Muscle of leg (tissue), 11 donors: Measurements from ENCODE around the gene OSGIN1. TPM values are rescaled to one million over a fixed set of nuclear protein-coding genes. Genes with fewer than 3 reads are reported as not detected.
A peak's percentile ranks its signal among the peaks of the same experiment; 100 is the strongest.

Source experiments
- DNase-seq: peaks from one replicate; pipeline ENCODE4 v3.0.0; 2013
- H3K27ac ChIP-seq: one replicate; pipeline ENCODE4 v1.5.1; 2013; ENCODE audit warnings: mild to moderate bottlenecking, low read length, control low read depth
- H3K27me3 ChIP-seq: one replicate; pipeline ENCODE4 v1.6.1; 2013; ENCODE audit warnings: low read length; ENCODE audit not compliant: control insufficient read depth, insufficient read depth
- H3K36me3 ChIP-seq: one replicate; pipeline ENCODE4 v1.6.1; 2013; ENCODE audit warnings: low read length; ENCODE audit not compliant: control insufficient read depth, insufficient read depth
- H3K4me1 ChIP-seq: one replicate; pipeline ENCODE4 v1.6.1; 2013; ENCODE audit warnings: low read length; ENCODE audit not compliant: control insufficient read depth, insufficient read depth
- H3K4me3 ChIP-seq: one replicate; pipeline ENCODE4 v1.5.1; 2013; ENCODE audit warnings: low read length, control low read depth
- H3K9me3 ChIP-seq: replicated peaks from 2 replicates; pipeline ENCODE4 v1.6.1; 2013; ENCODE audit warnings: low read depth, low read length; ENCODE audit not compliant: control insufficient read depth
- WGBS: methylation state at CpG from one replicate; pipeline ENCODE4 v1.1.5; 2013; ENCODE audit warnings: missing lambda C conversion rate; ENCODE audit not compliant: insufficient coverage; 5-methylcytosine and 5-hydroxymethylcytosine counted together
- polyA plus RNA-seq, 8 donors: library from polyadenylated mRNA; unstranded; fragments of 120-200 nt; gene quantifications; one replicate each; pipeline versions ENCODE4 v1.2.1 to v1.2.3, GENCODE V29; 2013; ENCODE audit warnings: inconsistent platforms in 1 of 8, low replicate concordance in 1 of 8; ENCODE audit not compliant: insufficient read length in 8 of 8, insufficient read depth in 1 of 8
- total RNA-seq: library from RNA; stranded (reverse); fragments of 120-200 nt; gene quantifications from one replicate; pipeline ENCODE4 v1.2.4, GENCODE V29; 2013

Gene OSGIN1
- total and polyA plus RNA-seq, 9 donors, result 0.18 to 0.88 (median 0.45) TPM

GRCh38 chr16:84004442-84004841 is 51.4 kb downstream of the OSGIN1 start:
- 79% methylated on average over 6 of the region's 7 CpGs for WGBS
- Histone ChIP-seq H3K27ac (no peak overlapping the region), H3K9me3 (no peaks in the 10 kb centered on the region), H3K4me1 (peaks cover 4% of the 10 kb centered on the region), H3K4me3 (no peak overlapping the region), H3K27me3 (peaks cover 10% of the 10 kb centered on the region), H3K36me3 (no peaks in the 10 kb centered on the region)
- DNase-seq, result no peak

- Histone ChIP-seq H3K27me3 (peaks cover 11% of the 10 kb centered on the region), H3K36me3 (no peaks in the 10 kb centered on the region), H3K4me3 (no peak overlapping the region), H3K27ac (no peak overlapping the region), H3K4me1 (peaks cover 4% of the 10 kb centered on the region), H3K9me3 (no peaks in the 10 kb centered on the region)
- DNase-seq, result no peak
- WGBS, result 61% methylated on average over 5 of the region's 5 CpGs
Observed at GRCh38 chr16:84005391-84005790, 52.4 kb downstream of the OSGIN1 start.

GRCh38 chr16:84007520-84007919 is 54.5 kb downstream of the OSGIN1 start:
- H3K9me3 ChIP-seq, result no peaks in the 10 kb centered on the region
- WGBS, result 61% methylated on average over 4 of the region's 4 CpGs
- DNase-seq, result peak; percentile 18
- peaks cover 4% of the 10 kb centered on the region for H3K4me1 ChIP-seq
- peaks cover 9% of the 10 kb centered on the region for H3K27me3 ChIP-seq
- no peaks in the 10 kb centered on the region for H3K36me3 ChIP-seq
- H3K27ac ChIP-seq, result no peak overlapping the region
- no peak overlapping the region for H3K4me3 ChIP-seq

GRCh38 chr16:84007965-84008364 is 54.9 kb downstream of the OSGIN1 start:
- peaks cover 7% of the 10 kb centered on the region for H3K27me3 ChIP-seq

GRCh38 chr16:84009282-84009681 is 56.2 kb downstream of the OSGIN1 start:
- H3K9me3 ChIP-seq, result no peaks in the 10 kb centered on the region
- WGBS, result 85% methylated on average over 4 of the region's 6 CpGs
- H3K4me3 ChIP-seq, result no peak overlapping the region
- peaks cover 7% of the 10 kb centered on the region for H3K27me3 ChIP-seq
- peaks cover 4% of the 10 kb centered on the region for H3K4me1 ChIP-seq
- no peaks in the 10 kb centered on the region for H3K36me3 ChIP-seq
- DNase-seq, result no peak
- no peak overlapping the region for H3K27ac ChIP-seq

More at GRCh38 chr16:84007965-84008364, 54.9 kb downstream of the OSGIN1 start:
- peak; percentile 49 for DNase-seq
- Histone ChIP-seq H3K9me3 (no peaks in the 10 kb centered on the region), H3K27ac (no peak overlapping the region), H3K36me3 (no peaks in the 10 kb centered on the region), H3K4me3 (no peak overlapping the region), H3K4me1 (peaks cover 4% of the 10 kb centered on the region)
- no CpG with 5 or more reads among the region's 8 CpGs for WGBS

GRCh38 chr16:84013787-84014569 is 60.9 kb downstream of the OSGIN1 start:
- WGBS, result 12% methylated on average over 8 of the region's 14 CpGs
- Histone ChIP-seq H3K36me3 (no peaks in the 10 kb centered on the region), H3K4me1 (no peaks in the 10 kb centered on the region), H3K9me3 (no peaks in the 10 kb centered on the region), H3K4me3 (no peak overlapping the region), H3K27me3 (peaks cover 10% of the 10 kb centered on the region), H3K27ac (no peak overlapping the region)
- DNase-seq, result no peak

GRCh38 chr16:84014570-84015327 is 61.7 kb downstream of the OSGIN1 start:
- 67% methylated on average over 14 of the region's 14 CpGs for WGBS
- peaks cover 8% of the 10 kb centered on the region for H3K27me3 ChIP-seq
- H3K4me3 ChIP-seq, result no peak overlapping the region
- no peaks in the 10 kb centered on the region for H3K4me1 ChIP-seq
- no peak overlapping the region for H3K27ac ChIP-seq
- no peak for DNase-seq
- H3K9me3 ChIP-seq, result no peaks in the 10 kb centered on the region
- H3K36me3 ChIP-seq, result no peaks in the 10 kb centered on the region

GRCh38 chr16:84015399-84015798 is 62.4 kb downstream of the OSGIN1 start:
- H3K4me3 ChIP-seq, result no peak overlapping the region
- H3K9me3 ChIP-seq, result no peaks in the 10 kb centered on the region
- DNase-seq, result no peak
- no peaks in the 10 kb centered on the region for H3K36me3 ChIP-seq
- WGBS, result 79% methylated on average over 7 of the region's 12 CpGs
- H3K27ac ChIP-seq, result no peak overlapping the region
- H3K4me1 ChIP-seq, result no peaks in the 10 kb centered on the region
- H3K27me3 ChIP-seq, result peaks cover 9% of the 10 kb centered on the region
